Islet of Langerhans (tissue), 1 donor: ENCODE data around the gene CLCA2.

Experiments used
- FAIRE-seq: peaks from one replicate; lab custom pipeline; 2011; peaks lifted over from hg19 to GRCh38; lab: Jason Lieb, UNC

CLCA2 gene

DNA sequence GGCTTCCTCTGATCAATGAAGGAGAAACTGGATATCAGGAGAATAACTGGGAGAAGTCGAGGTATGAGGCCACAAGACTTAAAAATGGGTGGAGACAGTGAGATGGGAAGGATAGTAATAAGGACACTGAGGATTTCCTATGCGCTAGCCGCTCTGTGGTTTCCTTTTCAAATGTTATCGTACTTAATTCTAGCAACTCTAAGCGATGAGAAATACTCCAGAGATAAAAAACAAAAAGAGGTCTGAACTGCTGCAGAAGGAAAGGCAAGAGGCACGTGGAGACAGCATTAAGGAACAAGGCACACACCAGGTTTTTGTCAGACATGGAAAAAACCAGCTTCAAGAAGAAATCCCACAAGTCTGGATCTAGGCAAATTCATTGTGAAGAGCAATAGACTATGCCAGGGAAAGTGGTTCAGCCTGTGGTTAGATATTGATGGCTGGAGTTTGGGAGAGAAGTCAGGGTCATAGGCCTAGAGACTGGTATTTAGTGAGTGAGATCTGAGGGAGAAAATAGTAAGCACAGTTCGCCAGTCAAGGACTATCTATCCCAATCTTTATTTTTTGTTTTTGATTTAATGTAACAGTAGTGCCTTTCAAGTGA is 5.3 kb downstream of the CLCA2 start:
- no peak for FAIRE-seq

DNA sequence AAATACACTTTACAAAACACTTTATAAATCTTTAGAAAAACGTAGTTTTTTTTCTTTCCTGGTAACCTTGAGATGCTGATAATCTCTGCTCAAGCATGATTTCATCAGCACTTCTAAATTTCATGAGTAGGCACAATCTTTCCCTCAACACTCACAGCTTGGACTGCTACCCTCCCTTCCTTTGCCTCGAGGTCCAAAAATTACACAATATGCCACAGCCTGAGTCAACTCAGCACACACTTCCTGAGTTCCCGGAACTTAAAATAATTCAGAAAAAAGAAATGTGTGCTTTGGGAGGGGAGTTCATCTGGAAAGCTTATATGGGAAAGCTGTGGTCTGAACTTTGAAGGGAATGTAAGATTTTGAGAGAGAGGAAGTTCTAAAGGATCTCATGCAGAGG is 5.9 kb downstream of the CLCA2 start:
- FAIRE-seq, result peak; percentile 38

DNA sequence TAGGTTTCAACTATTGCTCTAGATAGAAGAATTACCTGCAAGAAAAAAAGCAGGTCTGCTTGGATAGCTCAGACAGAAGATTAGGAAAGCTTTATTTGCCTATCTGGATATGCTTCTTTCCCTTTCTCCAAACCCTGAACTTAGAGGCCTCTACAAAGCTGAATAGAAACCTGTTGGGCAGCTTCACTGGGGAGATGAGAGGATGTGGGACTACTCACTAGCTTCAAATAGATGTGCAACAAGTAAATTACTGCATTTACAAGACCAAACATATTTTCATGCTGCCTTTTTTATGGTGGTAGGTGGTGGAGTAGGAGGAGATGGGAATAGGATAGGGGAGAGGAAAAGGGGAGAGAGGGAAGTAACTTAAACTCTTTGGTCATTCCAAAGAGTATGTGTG is 6.4 kb downstream of the CLCA2 start:
- FAIRE-seq, result no peak

DNA sequence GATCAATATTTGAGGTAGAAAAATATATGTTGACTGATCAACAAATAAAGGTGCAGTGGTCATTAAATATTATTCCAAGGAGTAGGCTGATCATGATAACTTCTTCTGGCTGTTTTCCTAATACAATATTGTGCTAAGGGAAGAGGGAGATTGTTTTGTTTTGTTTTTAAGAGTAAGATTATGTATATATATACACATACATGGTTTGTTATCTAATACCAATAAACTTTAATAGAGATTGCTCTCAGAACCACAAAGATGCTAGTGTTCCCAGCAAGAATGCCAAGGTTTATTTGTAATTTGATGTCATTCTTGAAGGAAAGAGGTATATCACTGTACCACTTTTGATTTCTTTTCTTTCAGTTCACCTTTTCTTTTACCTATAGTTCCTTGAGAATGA is 10.1 kb downstream of the CLCA2 start:
- no peak for FAIRE-seq

DNA sequence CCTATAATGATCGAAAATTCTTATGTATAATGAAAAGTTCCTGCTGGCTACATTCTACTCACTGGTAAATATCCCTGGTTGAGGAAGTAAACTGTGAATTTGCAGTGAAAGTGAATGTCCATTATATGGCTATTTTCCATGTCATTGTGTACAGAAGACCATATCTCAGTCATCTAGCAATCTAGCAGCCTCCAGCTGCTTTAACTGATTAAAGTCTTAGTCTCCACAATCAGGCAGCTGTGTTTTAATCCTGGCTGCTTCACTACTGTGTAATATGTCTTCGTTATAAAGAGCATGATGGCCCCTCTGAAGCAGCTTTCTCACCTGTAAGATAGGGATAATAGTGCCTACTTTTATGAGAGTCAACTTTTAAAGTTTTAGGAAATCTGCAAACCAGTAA is 11.4 kb downstream of the CLCA2 start:
- FAIRE-seq, result no peak

DNA sequence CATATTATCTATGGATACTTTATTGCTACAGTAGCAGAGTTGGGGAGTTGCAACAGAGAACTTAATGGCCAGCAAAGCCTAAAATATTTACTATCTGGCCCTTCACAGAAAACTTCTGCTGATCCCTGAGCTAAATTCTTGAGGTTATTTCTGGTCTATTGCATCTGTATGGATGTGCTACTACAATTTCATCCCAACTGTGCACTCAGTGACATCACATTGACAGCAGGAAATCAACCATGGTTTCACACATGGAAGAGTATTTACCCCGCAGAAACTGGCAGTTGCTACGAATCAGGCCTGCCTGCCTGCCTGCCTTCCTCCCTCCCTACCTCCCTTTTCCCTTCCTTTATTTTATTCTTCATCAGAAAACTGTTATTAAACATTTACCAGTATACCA is 12.1 kb downstream of the CLCA2 start:
- FAIRE-seq, result no peak

DNA sequence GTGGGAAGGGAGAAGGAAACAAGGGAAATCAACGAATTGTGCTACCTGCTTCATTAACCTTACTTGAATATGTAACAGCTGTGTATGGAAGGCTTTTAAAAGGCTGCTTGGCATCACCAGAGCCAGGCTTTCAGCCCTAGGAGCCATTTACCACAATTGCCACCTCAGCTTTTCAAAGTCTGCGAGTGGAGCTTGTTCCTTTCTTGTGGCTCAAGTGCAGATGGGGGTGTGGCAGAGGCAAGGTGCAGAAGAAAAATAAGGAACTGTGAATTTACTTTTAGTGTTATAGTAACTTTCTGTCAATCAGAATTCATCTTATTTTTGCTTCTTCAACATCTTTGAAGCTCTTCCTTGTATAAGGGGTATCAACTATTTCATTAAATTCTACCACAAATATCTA is 17.6 kb downstream of the CLCA2 start:
- no peak for FAIRE-seq

DNA sequence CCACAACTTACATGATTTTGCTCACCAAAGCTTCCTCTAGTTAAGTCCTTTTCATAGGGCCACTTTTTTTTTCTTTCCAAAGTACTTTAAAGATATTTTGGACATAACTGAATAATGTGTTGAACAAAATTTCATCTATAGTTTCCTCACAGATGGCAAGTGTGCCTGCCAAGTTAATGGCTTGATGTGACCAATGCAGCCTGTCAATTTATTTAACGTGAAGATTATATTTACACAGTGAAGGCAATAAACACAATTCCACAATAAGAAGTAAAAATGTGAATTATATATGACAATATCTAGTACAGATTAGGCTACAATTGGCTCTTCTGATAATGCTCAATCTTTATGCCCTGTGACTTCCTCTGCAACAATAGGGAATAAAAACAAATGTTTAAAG is 18.0 kb downstream of the CLCA2 start:
- FAIRE-seq, result no peak

DNA sequence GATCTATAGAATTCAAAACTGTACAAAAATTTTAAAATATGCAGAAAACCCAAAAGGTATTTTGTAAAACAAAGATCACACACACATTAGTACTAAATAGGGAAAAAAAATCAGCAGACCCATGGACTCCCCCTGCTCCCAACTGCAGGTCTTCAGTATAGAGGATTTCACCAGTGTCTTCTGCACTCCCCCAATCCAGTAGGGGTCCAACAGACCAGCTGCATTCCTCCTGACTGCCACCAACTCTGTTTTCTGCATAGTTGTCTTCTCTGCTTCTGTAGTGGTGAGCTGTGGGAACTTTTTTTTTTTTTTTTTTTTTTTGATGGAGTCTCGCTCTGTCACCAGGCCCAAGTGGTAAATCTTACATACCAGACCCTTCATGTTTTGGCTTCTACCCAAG is 21.9 kb downstream of the CLCA2 start:
- FAIRE-seq, result no peak

DNA sequence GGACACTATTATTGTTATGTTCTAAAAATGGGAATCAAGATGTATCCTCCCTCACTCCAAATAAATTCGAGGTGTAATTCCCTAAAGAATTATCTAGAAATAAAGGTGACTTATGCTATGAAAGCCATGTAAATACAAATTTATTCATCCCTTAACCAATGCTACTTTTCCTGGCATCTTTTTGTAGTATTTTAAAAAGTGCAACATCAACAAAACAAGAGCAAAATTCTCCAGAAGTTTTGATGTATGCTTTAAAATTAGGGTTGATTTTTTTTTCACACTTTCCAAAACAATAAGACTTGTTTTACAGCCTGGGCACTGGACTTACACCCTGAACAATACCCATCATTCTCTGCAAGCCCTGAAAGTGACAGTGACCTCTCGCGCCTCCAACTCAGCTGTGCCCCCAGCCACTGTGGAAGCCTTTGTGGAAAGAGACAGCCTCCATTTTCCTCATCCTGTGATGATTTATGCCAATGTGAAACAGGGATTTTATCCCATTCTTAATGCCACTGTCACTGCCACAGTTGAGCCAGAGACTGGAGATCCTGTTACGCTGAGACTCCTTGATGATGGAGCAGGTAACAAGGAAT is 23.3 kb downstream of the CLCA2 start:
- FAIRE-seq, result no peak

DNA sequence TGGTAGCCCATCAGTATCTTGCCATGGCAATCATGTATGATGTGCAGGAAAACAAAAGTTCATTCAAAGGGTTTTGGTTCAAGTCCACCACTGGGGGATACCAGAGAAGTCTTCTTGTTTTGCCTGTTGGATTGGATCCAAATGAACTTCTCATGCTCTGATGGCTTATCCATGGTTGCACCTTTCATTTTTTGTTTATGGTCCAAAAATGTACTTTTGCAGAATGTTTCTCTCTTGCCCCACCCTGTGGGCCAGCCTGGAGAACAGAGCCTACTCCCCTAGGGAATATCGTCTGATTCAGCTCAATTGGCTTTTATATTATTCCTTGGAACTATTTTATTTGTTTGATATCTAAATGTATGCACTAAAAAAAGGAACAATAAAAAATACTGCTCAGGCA is 24.7 kb downstream of the CLCA2 start:
- no peak for FAIRE-seq

DNA sequence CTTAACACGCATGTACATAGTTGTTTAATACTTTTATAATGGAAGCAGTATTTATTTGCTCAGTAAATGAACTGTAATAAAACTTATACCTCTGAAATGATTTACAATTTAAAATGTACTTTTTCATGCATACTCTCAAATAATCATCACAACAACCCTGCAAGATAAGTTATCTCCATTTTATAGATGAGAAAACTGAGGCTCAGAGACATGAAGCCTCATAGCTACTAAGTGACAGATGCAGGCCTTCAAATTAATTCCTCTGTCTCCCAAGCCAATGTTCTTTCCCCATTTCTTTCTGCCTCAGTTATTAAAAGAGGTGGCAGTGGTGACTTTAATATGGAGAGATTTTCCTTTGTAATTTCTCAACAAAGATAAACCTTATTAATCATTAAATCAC is 25.1 kb downstream of the CLCA2 start:
- no peak for FAIRE-seq

DNA sequence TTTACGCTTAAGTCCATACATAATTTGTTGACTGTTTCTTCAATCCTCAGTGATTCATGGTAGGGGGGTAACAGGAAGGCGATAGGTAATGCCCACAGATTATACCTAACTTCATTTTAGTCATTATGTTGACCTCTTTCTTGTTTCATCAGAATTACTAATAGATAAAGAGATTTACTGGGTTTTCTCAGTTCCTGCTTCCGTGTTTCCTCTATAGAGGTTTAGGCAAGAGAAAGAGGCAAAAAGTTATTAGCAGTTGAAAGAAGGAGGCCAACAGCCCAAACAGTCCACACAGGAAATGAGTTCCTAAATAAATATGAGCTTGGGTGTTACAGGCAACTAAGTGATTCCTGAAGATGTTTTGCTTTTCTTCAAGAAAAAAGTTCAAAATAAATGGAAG is 26.9 kb downstream of the CLCA2 start:
- no peak for FAIRE-seq

DNA sequence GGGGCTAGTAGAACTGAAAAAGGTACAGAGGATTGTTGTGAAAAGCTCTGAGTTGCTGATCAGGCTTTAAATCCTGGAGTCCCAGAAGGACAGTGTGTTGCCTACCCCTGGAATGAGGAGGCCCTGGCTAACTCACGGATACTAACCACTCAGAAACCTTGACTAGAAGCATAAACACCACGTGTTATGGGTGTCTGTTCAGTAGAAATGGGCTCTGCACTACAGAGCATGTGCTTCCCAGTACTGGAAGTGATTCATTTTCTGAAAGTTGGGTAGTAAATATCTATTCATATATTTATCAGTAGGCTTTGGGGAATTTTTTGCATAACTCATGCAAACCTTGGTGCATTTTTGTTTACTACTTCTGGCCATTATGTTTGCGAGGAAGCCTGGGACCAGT is 29.7 kb downstream of the CLCA2 start:
- no peak for FAIRE-seq

DNA sequence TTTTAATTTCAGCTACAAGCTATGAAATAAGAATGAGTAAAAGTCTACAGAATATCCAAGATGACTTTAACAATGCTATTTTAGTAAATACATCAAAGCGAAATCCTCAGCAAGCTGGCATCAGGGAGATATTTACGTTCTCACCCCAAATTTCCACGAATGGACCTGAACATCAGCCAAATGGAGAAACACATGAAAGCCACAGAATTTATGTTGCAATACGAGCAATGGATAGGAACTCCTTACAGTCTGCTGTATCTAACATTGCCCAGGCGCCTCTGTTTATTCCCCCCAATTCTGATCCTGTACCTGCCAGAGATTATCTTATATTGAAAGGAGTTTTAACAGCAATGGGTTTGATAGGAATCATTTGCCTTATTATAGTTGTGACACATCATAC is 31.1 kb downstream of the CLCA2 start:
- FAIRE-seq, result no peak

DNA sequence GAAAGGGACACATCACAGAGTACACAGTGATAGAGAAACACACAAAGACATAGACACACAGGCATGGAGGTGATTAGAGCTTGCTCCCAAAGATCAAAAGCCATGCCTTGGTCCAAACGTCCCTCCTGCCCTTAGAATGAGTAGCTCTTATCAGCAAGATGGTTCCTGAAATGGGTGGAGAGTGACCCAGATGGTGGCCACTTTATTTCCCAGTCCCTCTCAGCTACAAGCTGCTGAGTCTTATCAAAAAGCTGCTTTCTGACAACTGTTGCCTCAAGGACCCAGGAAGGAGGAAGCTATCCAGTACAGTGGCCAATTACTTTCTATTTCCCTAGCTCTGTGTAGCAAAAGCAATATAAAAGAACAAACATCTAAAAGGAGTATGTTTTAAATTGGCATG is 37.0 kb downstream of the CLCA2 start:
- FAIRE-seq, result no peak

DNA sequence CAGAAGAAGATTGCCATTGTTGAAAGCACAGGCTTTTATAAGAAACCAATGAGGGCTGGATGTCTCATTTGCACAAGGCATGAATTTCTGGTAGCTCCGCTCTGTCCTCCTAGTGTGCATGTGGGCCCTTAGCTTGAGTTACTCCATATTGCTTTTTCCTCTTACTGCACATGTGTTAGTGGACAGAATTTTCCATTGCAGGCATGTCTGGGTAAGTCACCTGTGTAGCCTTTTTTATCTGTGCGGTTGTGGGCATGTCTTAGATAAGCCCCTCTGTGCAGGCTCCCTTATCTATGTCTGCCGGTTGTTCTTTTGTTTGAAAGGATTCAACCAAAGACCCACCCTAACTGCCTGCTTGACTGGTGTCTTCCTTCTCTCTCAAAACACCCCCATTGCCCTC is 37.5 kb downstream of the CLCA2 start:
- FAIRE-seq, result no peak

DNA sequence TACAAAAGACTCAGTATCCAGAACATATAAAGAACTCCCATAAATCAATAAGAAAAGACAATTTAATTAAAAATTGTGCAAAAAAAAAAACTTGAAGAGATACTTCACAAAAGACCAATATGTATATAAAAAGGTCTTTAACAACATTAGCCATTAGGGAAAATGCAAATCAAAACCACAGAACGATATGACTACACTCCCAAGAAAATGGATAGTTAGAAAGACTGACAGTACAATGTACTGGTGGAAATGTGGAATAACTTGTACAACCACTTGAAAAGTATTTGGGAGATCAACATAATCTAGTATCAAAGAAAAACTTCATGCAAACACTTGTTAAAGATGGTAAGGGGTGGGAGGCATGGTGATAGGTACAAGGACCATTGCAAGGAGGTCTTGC is 40.8 kb downstream of the CLCA2 start:
- no peak for FAIRE-seq

DNA sequence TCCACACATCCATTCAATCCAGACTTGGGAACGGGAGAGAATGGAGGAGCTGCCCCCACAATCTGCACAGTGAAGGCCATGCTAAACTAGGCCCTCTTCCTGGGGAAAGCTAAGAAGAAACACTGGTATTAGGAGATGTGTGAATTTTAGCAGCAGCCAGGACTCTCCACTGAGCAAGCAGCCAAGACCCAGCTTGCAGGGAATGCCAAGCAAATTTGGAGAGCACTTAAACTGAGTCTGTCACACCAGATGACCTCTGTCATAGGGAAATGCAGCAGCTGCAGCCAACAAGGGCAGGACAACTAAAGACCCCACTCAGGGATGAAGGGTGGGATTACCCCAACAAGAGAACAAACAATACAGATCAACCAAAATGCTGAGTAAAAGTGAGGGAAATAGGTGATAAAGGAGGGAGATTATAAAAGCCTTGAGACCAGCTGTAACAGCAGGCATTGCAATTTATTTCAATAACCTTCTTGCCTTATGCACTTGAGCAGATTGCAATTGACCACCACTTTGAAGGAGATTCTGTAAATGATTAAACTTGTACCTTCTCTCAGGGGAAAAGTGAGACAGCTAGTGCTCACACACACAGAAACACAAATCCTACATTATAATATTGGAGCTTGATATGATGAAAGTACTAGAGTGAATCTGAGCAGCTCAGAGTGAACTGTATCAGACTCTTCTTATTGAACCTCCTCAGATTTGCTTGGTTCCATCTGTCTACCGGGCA is 42.3 kb downstream of the CLCA2 start:
- FAIRE-seq, result peak; percentile 96

DNA sequence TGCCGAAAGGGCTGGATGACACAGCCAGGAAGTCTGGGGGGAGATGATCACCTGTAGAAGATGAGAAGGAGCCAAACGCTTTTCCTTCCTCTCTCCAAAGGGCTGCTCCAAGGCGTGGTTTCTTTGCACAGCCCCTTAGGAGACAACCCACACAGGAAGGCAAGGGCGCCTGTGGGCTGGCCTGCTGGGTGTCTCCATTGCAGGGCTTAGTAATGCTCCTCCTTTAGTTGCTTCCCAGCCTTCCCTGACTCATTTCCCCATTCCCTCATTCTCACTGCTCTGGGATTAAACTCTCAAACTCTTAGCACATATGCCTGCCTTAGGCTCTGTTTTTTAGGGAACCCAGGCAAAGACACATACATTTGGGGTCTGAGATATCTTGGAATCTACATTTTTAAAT is 43.0 kb downstream of the CLCA2 start:
- no peak for FAIRE-seq

DNA sequence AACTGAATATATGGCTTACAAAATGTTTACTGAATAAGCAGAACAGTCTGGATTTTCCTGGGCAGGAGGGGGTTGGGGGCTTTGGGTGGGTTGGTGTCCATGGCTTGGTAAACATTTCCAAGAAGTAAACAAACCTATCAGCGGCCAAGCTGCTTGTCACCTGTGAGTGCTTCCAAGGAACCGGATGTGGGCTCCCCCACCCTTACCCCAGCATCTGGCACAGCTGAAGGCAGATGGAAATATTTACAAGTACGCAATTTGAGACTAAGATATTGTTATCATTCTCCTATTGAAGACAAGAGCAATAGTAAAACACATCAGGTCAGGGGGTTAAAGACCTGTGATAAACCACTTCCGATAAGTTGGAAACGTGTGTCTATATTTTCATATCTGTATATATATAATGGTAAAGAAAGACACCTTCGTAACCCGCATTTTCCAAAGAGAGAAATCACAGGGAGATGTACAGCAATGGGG is 44.6 kb downstream of the CLCA2 start, which contains the start of gene CLCA1:
CLCA1 (plus strand) TSS at position 427 of the 477 bp plus-strand sequence; CDS start at position 472, 45 bp downstream.
- no peak for FAIRE-seq

DNA sequence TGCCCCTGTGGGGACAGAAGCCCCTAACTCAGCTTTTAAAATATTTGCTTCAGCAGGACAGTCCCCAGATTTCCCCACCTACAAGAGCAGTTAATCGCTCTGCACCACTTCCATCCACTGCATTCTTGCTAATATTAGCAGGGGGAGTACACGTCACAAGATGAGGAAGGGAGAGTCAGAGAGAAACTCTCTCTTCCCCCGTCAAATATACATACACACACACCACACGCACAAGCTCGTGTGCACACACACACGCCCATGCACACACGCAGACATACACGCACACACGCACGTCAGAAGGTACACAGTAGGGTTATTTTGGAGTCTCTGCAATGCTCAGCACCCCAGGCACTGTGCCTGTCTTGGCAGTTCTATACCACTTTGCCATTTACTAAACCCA is 46.9 kb downstream of the CLCA2 start:
- FAIRE-seq, result no peak

DNA sequence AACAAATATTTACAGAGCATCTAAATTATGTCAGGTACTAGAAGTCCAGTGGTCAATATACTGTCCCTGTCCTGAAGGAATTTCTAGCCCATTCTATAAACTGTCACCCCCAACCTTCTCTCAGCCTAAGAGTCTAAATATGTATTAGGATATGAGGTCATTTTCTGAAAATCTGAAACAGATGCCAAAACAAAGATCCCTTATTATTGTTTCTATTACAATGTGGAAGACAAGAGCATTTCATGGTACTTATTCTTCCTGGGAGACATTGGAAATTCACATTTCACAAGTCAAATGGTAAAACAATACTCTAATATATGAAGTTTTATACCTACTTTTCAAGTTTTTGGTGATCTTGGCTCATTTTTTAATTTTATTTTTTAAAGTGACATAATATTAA is 47.3 kb downstream of the CLCA2 start:
- no peak for FAIRE-seq

DNA sequence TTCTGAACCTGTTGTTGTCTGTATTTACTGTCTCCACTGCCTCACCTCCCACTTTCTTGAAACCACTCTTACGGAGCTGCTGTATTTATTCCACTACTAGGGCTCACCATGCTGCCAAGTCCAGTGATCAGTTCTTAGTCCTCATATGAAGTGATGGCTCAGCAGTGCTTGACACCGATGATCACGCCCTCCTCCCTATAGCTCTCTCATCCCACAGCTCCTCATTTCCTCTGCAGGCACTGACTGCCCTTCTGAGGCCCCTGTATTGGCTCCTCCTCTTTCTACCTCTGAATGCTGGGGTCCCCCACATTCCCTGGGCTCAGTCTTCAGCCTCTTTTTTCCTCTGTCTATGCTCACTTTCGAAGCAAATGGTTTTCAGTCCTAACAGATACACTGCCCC is 48.2 kb downstream of the CLCA2 start:
- FAIRE-seq, result no peak
